Muscle layer of duodenum (tissue), 2 donors: ENCODE measurements around the gene BTG2.

ENCODE experiments used
- H3K27ac ChIP-seq: one replicate; pipeline ENCODE4 v1.7.0; 2013; ENCODE audit warnings: mild to moderate bottlenecking, low read length
- H3K27me3 ChIP-seq: one replicate; pipeline ENCODE4 v1.7.0; 2013; ENCODE audit warnings: low read depth, mild to moderate bottlenecking, control low read depth, low read length
- H3K36me3 ChIP-seq, 2 donors: one replicate each; pipeline ENCODE4 v1.7.0; 2013; ENCODE audit warnings: low read length in 2 of 2, control low read depth in 1 of 2, mild to moderate bottlenecking in 1 of 2; ENCODE audit not compliant: insufficient read depth in 2 of 2, control insufficient read depth in 1 of 2
- H3K4me1 ChIP-seq, 2 donors: one replicate each; pipeline ENCODE4 v1.7.0; 2013; ENCODE audit warnings: low read length in 2 of 2, mild to moderate bottlenecking in 2 of 2, control low read depth in 1 of 2, moderate library complexity in 1 of 2; ENCODE audit not compliant: insufficient read depth in 2 of 2, control insufficient read depth in 1 of 2
- H3K4me3 ChIP-seq, 2 donors: one replicate each; pipeline ENCODE4 v1.7.0; 2013; ENCODE audit warnings: low read length in 2 of 2, low read depth in 1 of 2, mild to moderate bottlenecking in 1 of 2
- H3K9me3 ChIP-seq, 2 donors: one replicate each; pipeline ENCODE4 v1.7.0; 2013; ENCODE audit warnings: low read length in 2 of 2, control low read depth in 1 of 2, mild to moderate bottlenecking in 1 of 2; ENCODE audit not compliant: control insufficient read depth in 1 of 2
- donor health status: healthy.

Gene BTG2

DNA sequence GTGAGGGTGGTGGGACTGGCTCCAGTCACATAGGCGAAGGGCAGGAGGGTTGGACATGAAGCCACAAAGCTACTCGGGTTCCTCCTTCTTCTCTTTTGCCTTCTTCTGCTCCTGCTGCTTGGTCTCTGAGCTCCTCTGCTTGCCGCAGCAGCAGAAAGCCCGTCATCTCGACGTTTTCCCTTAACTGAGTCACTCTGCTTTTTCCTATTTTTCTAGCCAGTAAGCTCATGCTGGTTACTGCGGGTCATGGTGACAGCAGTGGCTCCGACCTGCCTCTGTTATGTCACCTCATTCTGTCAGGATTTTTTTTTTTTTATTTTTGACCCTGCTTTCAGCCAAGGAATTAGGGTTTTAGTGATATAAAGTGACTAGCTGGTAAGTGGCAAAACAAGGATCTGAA, 48.2 kb downstream of the BTG2 start:
- Histone ChIP-seq H3K4me3 (no peak overlapping the region), H3K9me3 (no peaks in the 10 kb centered on the region), H3K27me3 (no peaks in the 10 kb centered on the region), H3K27ac (no peak overlapping the region), H3K4me1 (peaks cover 6 to 24% of the 10 kb centered on the region in 2 donors), H3K36me3 (no peaks in the 10 kb centered on the region)

DNA sequence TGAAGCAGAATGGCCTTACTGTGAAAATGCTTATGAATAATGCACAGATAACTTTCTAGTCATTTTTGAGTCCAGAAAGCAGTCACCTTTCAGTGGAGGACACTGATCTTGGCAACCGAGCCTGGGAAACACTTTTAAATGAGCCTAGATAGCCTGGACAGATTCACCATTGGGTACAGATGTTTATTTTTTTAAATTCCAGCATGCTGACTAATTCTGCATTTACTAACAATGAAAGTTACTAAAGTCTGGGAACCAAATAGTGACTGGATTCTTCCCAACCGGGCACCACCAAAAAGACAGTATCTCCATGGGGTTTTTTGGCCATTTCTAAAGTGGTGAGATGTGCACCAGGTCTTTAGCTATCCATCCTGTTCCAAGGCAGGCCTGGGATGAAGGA, 48.9 kb downstream of the BTG2 start:
- H3K4me3 ChIP-seq = no peak overlapping the region
- H3K27me3 ChIP-seq = no peaks in the 10 kb centered on the region
- no peaks in the 10 kb centered on the region for H3K36me3 ChIP-seq
- peaks cover 6 to 23% of the 10 kb centered on the region in 2 donors for H3K4me1 ChIP-seq
- H3K9me3 ChIP-seq = no peaks in the 10 kb centered on the region
- no peak overlapping the region for H3K27ac ChIP-seq

DNA sequence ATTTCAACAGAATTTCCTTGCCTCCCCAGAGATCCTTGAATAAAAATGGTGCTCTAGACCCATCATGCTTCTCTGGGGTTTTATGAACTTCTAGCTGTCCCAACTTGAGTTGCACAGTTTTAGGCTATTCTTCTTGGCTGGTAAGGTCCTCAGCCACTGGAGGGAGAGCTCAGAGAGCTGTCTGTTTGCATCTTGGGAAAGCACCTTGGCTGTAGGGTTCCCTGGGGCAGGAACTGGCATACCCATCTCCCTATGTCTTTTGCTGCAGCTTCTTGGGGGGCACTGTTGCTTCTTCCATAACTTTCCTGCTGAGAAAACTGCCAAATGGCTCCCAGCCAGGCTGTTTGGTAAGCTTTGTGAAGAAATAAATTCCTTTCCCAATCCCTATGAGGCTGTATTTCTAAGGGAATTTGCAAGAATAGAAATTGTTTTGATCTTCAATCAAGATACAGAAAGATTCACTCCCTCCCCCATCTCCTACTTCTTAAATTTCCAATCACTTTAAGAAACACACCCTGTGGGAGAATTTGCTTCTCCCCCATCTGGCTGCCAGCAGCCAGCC, 53.8 kb downstream of the BTG2 start:
- H3K27me3 ChIP-seq = no peaks in the 10 kb centered on the region
- H3K4me3 ChIP-seq = no peak overlapping the region
- H3K27ac ChIP-seq = no peak overlapping the region
- no peaks in the 10 kb centered on the region for H3K9me3 ChIP-seq
- H3K4me1 ChIP-seq = peaks cover 0 to 2% of the 10 kb centered on the region in 2 donors
- no peaks in the 10 kb centered on the region for H3K36me3 ChIP-seq
